HG03571 (cell line): ENCODE data around the gene UBE2QL1.

Experiments
- ATAC-seq: cut with Tn5 transposase; IDR thresholded peaks from one replicate; pipeline ENCODE4 v1.9.1; 2021; ENCODE audit not compliant: unreplicated experiment

The UBE2QL1 gene

DNA sequence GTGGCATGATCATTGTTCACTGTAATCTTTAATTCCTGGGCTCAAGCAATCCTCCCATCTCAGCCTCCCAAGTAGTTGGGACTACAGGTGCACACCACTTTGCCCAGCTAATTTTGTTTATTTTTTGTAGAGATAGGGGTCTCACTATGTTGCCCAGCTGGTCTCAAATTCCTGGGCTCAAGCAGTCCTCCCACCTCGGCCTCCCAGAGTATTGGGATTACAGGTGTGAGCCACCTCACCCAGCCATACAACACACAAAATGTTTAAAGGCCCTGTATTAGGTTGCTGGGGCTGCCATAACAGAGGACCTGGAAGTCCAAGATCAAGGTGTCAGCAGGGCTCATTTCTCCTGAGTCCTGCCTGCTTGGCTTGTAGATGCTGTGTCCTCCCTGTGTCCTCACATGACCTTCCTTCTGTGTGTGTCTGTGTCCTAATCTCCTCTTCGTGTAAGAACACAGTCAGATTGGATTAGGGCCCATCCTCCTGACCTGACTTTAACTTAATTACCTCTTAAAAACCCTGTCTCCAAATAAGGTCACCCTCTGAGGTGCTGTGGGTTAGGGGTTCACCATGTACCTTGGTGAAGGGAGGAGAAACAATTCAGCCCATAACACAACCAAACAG is 5.4 kb downstream of the UBE2QL1 start:
- no peak for ATAC-seq

GRCh38 chr5:6454628-6455053 is 6.0 kb downstream of the UBE2QL1 start:
- no peak for ATAC-seq

DNA sequence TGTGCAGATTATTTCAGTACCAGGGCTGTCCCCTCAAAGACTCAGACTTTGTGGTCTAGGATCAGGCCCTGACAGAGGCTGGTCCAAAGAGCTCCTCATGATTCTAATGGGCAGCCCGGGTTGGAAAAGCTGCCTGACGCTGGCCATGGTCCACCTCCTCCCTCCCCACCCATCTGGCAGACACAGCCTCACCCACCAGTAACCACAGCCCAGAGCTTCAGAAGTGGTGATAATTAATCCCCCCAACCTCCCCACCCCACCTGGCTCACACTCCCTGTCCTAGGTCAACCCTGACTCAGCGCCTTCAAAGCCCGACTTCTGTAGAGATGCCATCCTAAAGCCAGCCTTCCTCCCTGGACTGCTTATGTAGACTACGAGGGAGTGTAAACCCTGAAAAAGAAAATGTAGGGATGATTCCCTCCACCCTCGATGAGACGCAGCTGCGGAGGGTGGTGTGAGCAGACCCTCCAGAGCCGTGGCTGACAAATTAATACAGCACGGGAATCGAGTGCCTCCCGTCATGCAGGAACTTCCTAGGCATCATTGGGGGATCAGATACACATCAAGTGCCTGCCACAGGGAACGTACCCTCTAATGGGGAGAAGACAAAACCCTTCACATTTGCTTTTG is 7.0 kb downstream of the UBE2QL1 start:
- ATAC-seq: no peak

DNA sequence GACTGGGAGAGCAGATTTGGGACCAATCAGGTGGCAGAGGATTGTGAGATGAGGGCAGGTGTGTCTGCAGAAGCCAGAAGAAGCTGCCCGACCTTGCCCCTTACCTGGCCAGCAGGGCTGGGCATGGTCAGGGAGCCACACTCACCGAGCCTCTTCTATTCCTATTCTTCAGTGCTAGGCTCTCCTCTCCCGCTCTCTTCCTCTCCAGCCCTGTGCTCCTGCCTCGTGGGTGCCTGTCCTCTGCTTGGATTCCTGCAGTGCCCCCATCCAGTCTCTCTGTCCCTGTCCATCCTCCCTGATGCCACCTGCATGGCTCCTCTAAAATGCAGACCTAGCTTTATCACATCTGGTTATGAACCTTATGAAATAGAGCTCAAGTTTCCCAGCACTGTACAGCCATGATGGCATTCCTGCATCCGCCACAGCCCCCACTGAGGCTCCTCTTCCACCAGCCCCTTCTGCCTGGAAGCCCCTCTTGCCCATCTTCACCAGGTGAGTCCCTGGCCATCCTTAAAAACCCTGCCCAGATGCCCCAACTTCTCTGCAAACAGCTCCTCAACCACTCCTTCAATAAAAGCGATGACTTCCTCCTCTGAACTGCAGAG is 8.2 kb downstream of the UBE2QL1 start:
- ATAC-seq: no peak

DNA sequence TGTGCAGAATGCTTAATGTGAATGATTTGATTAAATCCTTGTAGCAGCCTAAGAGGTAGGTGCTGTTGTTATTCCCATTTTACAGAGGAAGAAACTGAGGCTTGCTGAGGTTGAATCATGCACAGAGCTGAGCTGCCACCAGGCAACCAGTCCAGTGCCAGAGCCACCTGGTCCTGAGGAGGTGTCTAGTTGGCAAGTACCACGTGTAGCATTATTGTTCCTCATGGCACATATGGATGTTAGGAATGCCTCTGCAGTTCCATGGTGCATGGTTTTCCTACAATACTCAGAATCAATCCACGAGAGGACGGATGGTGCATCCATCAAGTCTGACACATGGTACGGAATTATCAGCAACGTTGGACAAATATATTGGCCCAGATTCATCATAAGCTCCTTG is 8.9 kb downstream of the UBE2QL1 start:
- ATAC-seq: no peak

DNA sequence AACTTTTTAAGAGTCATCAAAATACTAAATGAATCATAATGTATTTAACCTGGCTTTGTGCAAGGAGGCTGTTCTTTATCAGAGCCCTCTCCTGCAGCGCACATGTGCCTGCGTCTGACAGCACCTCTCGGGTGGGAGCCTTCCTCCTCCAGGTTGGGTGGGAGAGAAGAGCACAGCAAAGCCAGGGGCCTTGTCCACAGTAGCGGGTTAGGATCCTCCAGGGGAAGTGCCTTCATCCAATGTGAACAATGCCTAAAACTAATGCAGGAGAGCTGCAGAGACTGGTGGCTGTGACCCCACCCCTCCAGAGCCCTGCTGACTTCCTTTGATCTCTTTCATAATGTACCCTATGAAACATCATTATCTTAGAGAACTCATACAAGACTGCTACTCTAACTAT is 10.2 kb downstream of the UBE2QL1 start:
- no peak for ATAC-seq

DNA sequence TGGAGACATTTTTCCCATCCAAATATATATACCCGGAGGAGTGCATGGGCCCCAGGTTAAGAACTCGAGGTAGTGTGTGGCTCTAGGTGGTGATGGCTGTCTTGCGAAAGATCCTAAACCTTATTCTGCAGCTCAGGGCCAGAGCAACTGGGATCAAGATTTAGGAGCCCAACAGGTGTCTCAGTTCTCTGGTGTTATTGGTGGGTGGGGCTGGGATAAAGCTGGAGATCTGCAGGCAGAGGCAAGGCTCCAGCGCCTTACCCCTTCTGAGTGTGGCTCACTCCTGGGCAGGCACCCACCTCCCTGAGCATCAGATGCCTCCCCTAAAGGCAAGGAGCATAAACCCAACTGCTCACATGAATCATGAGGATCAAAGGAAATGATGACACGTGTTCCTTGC is 11.2 kb downstream of the UBE2QL1 start:
- no peak for ATAC-seq

DNA sequence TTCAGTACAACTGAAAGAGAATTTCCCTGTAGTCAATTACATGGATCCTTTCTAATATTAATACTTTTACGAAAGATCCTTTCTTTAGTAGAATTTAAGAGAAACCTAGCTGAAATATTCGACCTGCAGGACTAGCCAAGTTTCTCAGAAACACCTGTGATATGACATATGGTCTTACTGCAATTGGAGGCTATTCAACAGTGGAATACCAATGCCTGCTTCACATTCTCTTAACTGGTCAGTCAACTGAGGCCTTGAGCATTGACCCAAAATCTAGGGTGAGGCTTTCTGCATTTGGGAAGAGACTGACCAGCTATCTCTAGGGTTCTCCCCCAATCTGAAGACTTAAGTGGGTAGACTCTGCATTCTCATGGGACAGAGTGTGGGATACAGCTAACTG is 12.3 kb downstream of the UBE2QL1 start:
- no peak for ATAC-seq

DNA sequence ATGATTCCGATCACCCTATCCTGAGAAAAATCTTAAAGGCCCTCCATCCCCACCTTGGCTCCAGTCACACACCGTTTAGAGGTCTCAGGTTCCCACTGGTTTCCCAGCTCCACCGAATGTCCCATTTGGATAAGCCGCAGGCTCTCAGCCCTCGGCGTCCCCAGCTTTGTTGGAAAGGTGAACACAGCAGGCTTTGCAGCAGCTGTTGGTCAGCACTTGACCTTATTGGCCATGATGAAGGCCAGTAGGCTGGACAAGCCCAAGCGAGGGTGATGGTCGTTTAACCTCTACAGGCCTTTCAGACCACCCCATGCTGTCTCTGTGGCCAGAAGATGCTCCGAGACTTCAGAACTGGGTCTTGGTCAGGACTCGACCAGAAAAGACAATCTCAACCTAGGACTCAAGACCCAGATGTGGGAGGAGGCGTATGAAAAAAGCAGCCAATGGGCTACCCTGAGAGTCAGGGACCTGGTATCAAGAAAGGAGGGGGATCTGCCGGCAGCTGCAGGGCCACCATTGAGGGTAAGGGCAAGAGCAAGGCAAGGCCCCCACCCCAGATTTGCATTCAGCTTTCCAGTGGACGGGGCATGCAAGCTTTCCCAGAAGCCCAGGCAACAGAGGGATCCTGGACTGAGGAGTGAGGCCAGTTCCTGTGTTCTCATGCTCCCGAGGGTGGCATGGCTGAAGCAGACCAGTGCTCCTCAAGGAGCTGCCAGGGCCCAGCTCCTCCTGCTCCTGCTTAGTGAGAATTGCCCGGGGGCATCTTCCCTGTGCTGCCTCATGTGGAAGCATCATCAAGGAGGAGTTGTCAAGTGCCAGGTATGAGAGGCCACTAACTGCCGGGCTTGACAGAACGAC is 13.4 kb downstream of the UBE2QL1 start:
- ATAC-seq: no peak

- no peak for ATAC-seq
Observed at GRCh38 chr5:6462671-6463070, 14.0 kb downstream of the UBE2QL1 start.

DNA sequence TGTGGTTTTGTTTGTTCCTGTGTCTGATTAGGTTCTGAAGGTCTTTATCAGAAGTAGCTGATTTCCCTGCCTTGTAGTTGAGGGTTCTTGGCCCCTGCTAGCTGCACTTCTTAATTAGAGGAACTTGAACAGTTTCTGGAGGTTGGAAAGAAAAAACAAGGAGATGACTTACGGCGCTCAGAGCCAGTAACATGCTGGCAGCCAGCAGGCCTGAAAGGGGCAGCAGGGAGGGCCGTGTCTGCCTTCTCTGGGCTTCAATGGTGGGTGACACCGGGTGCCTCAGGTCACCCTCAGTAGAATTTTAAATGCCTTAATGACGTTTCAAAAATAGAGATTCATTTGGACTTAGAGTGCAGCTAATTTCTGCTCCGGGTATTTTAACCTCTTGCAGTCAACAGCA is 15.8 kb downstream of the UBE2QL1 start:
- ATAC-seq: no peak

DNA sequence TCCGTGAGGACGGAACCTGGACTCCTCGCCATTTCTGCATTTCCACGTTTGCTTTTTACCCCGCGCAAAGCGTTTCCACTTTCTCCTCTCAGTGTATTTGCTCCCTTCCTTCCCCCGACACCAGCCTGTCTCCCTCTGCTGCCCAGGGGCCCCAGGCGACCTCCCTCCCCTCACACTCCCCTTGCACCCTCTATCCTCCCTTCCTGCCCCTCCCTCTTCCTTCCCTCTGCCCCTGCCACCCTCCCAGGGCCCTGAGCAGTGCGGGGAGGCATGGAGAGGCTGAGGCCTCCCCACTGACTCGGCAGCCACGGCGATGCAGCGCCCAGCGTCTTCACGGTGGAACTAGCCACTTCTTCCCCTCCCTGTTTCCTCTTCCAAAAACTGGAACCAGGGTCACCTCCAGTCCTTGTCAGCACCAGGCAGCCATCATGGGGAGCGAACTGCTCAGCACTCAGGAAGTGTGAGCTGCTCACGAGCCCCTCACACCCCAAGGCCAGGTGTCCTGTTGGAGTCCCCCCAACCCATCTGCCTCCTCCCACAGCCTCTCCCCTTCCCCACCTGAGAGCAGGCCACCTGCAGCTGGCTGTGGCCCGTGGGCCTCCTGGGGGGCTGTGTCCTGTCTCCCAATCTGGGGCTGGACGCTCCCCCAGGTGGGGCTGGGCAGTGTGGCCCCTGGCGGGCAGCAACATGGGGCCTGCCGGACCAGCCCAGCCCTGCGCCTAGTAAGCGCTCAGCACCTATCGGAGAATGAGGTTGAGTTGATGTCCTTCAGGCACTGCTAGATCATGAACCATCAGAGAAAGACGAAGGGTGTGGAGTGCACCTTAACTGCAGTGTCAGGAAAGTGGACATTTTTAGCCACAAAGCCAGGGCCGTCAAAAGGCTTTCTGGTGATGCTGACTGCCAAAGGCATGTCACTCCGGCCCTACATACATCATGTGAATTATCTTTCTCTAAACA is 17.5 kb downstream of the UBE2QL1 start:
- ATAC-seq: no peak

GRCh38 chr5:6466975-6467567 is 18.4 kb downstream of the UBE2QL1 start:
- no peak for ATAC-seq

GRCh38 chr5:6467591-6467990 is 18.9 kb downstream of the UBE2QL1 start:
- ATAC-seq: no peak

- ATAC-seq: no peak
Observed at GRCh38 chr5:6468104-6468503, 19.4 kb downstream of the UBE2QL1 start.

GRCh38 chr5:6468870-6469269 is 20.2 kb downstream of the UBE2QL1 start:
- no peak for ATAC-seq

DNA sequence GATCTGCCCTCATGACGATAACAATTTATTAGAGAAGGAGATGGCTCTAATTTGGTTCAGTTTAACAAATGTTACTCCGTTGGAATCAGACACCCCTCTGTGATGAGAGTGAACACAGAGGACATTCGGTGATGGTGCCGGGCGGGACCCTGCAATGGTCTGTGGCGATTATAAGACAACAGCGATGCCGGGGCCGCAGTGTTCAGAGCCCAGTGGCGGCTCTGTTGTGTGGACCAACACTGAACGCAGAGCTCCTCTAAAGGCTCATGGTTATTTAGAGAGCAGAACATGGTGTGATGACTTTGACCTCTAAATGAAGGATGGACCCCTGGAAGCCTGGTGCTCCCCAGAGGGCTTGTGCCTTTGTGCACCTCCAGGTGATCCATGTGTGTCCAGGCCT is 21.2 kb downstream of the UBE2QL1 start:
- ATAC-seq: no peak

DNA sequence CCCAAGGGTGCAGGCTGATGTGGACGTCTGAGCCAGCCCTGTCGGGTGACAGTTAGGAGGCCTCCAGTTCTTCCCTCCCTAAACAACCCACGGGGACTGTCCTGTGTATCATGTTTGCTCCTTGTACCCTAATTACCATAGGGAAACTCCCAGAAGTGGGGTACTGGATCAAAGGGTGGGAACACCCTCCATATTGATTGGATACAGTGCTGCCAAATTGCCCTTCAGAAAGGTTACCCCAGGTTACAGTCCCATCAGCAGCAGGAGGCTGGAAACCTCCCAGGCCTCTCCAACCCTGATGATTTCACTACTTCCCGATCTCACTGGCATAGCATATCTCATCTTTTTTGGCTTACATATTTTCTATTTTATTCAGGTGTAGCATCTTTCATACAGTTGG is 22.0 kb downstream of the UBE2QL1 start:
- no peak for ATAC-seq

GRCh38 chr5:6471252-6471651 is 22.6 kb downstream of the UBE2QL1 start:
- ATAC-seq: no peak

GRCh38 chr5:6472792-6473191 is 24.1 kb downstream of the UBE2QL1 start:
- no peak for ATAC-seq
